Putamen (tissue), 1 donor: ENCODE results near the gene GALNT14.

Experiments used
- DNase-seq: peaks from one replicate; pipeline ENCODE4 v3.0.0-alpha.2; 2016; ENCODE audit warnings: low spot score

GALNT14 gene

GRCh38 chr2:31134480-31134879, 3.8 kb downstream of the GALNT14 start:
- no peak for DNase-seq

DNA sequence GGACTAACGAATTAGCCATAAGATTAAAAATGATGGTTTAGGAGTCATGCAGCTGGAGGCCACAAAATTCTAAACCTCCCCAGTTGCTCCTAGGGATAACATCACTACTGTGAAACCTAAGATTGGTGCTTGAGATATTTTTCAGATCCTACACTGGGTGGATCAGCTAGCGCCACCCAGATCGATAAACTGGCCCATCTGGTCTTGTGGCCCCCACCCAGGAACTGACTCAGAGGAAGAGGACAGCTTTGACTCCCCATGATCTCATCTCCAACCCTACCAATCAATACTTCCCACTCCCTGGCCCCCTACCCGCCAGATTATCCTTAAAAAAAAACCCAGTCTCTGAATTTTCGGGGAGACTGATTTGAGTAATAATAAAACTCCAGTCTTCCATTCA, 5.5 kb downstream of the GALNT14 start:
- DNase-seq = no peak

- DNase-seq = no peak
Measured at GRCh38 chr2:31131871-31132270, 6.4 kb downstream of the GALNT14 start.

GRCh38 chr2:31129375-31130171, 8.7 kb downstream of the GALNT14 start:
- no peak for DNase-seq

GRCh38 chr2:31127931-31128330, 10.3 kb downstream of the GALNT14 start:
- DNase-seq = no peak

DNA sequence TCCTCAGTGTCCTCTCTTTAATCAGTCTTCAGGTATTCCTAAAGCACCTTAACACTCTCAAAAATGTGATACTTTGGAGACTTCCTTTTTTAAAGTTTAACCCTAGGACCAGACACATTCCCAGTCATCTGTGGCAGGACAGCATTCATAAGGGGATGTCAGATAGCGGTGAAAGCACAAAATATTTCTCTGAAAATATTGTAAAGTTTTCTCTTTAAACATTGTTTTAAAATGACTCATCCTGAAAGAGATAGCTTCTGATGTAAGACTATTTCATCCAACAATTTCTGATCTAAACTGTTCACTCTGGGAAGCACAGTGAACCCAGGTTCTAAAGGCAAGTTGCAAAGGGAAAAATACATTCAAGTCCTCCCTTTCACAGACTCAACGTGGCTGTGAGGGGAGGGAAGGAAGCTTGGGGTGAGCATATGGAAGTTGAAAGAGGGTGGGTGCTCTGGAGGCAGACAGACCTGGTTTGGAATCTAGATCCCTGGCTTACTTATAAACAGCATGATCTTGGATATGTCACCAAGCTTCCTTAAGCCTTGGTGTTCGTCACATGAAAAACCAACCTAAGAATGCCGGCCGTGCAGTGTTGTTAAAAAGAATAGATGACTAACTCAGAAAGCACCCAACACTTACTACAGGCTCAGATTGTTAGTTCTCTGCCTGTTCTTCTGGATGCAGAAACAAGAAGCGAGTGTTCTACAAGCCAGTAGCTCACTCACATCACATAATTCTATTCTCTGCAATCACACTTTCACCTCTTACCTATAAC, 12.1 kb downstream of the GALNT14 start:
- no peak for DNase-seq

- DNase-seq = no peak
Measured at GRCh38 chr2:31124904-31125303, 13.3 kb downstream of the GALNT14 start.

DNA sequence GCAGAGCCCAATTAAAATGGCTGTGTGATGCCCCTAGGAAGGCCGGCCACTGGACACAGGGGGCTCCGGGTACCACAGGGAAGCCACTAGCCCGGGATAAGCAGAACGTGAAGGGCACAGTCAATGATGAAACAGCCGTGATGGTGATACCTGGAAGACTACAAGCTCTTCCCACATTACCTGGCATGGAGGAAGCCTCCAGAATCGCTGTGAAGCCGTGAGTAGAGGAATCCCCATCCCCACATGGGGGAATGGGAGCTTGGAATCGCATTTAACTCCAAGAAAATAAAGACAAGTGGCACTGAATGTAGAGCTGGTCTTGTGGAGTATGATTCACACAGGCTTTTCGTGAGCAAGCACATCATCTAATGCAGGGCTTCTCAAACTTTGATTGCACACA, 16.1 kb downstream of the GALNT14 start:
- no peak for DNase-seq

DNA sequence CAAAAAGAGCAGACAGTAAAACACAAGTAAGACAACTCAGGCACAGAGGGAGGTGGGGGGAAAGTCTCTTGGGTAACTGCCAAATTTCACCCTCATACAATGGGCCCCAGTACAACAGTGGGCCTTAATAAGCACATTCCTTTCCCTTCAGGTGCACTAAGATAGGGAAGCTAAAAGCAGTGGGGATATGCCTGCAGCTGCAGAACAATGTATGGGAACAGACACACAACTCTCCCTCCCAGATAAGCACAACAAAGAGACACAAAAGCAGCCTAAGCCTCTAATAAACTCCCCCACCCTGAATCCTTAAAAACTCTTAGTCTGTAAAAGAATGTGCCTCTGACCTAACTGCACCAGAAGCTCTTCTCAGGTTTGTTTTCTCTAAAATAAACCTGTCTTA, 24.5 kb downstream of the GALNT14 start:
- DNase-seq = no peak

DNA sequence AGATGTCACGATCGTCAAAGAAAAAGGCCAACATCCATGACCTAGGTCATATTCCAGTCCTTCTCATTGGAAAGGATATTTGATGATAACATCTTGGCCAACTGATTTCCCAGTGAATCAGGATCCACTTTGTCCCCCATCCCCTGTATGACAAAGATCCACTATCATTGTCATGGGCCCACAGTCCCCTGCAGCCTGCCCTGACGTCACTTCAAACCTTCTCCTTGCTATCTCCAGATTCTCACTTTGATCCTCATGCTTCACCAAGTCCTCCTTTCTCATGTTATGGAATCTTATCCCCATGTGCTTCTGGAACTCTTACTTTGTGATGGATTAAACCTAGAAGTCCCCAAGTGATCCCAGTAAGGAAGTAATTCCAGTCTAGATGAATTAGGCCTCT, 25.7 kb downstream of the GALNT14 start:
- DNase-seq = no peak

GRCh38 chr2:31110998-31111397, 27.2 kb downstream of the GALNT14 start:
- DNase-seq = no peak

DNA sequence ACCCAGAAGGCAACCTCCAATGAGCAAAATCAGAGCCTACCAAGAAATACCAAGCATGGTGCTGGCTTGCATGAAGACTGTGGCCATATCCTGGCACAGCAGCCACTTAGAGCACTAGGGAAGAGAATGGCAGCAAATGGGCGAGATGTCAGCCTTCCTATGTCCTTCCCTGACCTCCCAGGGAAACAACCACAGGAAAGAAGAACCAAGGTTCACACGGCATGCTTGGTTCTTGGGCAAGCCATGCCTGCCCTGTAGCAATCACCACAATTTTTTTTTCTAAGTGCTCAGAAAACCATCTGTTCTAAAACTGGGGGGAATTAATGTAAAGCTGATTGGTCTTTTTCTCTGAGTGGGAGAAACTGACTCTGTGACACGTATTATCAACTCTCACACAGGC, 27.8 kb downstream of the GALNT14 start:
- DNase-seq = no peak

GRCh38 chr2:31109633-31110192, 28.5 kb downstream of the GALNT14 start:
- no peak for DNase-seq

DNA sequence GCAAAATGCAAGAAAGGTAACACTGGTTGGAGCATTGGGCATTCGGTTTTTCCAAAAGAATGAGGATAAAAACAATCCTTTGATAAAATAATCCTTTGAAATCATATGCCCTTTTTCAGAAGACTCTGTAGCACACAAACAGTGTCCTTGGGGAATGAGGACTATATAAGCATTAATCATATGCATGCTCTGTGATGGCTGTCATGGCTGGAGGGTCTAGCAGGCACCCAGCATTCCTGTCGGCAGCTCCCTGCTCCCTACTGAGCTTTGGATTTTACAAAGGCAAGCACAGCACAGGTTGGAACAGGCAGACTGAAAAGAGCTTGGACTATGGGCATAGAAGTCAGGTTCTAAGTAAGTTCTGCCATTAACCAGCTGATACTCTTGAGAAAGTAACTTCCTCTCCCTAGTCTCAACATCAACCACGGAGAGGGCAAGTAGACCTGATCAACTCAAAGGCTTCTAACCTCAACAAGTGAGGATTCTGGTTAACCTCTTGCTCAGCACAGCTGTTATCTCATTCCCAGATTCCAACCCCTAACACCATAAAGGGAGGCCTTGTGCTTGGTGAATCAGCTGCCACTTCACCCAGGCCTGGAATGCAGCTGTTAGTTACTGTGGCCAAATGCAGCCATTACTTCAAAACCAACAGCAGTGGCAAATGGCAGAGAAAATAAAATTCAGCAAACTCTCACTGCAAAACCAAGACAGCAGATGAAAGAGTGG, 29.5 kb downstream of the GALNT14 start:
- no peak for DNase-seq

DNA sequence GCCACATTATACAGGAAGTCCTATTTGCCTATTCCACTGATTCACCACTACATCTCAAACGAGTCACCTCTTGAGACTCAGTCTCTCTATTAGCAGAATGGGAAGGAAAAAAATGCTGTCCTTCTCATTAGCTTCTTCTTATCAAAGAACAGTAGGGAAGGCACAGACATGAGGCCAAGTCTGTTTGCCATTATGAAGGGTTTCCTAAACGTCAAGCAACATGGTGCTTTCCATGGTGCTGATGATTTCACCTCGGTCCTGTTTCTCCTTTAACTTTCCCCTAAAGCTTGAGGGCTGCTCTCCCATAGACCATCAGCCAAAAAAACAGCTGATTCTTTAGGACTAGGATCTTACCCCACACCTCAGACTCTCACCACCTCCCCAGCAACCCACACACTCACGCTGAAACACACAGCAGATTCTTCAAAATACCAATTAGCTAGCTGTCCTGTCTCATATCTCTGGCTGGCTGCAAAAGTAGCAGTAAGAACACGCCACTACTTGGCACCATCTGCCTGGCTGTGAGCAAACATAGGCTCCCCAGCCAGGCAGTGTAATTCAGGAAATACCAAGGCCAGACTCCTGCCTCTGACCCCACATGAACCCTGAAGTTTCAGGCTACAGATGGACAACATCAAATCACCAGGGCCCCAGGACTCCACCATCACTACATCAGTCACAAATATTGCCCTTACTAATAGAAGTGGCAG, 30.5 kb downstream of the GALNT14 start:
- no peak for DNase-seq

GRCh38 chr2:31101701-31102100, 36.5 kb downstream of the GALNT14 start:
- DNase-seq = no peak

- no peak for DNase-seq
Measured at GRCh38 chr2:31097962-31098613, 40.2 kb downstream of the GALNT14 start.

DNA sequence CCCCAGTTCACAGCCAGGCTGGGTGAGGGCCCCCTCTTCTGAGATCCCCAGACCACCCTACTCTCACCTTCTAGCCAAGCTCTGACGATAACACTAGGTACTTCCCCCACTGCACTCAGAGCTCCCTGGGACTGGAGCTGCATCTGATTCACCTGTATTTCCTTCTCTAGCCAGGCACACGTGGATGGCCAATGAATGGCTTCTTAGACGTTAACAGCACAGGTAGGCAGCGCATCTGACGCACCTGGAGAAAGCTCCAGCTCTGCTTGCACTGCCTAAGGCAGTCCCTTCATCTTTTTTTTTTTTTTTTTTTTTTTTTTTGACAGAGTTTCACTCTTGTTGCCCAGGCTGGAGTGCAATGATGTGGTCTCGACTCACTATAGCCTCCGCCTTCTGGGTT, 48.1 kb downstream of the GALNT14 start:
- no peak for DNase-seq

DNA sequence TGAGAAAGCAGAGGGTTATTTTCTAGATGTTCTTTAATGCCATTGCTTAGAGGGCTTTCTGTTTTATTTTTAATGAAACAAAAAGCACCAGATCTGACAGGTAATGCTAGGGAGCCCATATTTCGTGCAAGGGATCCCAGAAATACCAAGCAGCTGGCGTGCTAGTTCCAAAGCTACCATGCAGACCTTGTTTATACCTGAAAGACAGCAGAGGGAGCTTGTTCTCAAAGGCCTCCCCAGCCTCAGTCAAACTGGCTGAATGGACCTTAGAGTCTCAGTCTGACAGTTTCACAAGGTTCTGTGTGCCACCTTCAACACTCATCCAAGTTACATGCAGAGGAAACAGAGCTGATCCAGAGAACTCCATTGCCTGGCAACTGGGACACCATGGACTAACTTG, 48.6 kb downstream of the GALNT14 start:
- no peak for DNase-seq

DNA sequence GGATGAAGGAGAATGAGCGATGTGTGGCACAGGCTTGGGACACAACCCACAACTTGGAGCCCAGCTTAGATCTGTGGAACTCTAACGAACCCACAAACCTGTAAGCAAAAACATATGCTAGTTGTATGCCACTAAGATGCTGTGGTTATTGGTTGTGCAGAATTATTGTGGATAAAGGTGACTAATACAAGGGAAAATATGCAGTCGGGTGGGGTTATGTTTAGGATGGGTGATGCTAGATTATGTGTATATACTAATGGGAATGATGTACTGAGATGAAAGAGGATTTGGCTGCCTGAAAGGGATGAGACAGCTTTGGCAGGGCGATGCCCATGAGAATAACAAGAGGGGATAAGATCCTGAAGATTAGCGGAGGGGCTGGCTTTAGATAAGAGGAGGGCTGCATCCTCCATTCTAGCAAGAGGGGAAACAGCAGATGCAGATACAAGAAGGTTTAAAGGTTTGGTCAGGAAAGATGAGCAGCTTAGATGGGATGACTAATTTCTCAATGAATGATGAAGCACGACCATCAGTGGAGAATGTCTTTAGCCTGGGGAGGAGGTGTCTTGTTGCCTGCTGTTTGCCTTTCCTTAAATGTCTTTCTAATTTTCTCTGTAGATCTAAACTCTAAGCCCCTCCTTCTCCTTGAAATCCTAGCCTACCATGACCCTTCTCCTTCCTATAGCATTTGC, 49.6 kb downstream of the GALNT14 start:
- DNase-seq = no peak

- DNase-seq = no peak
Measured at GRCh38 chr2:31087491-31087890, 50.7 kb downstream of the GALNT14 start.
